Ovary (tissue), 9 donors: ENCODE measurements around the gene TMCO4. TPM values are rescaled to one million over a fixed set of nuclear protein-coding genes. Genes with fewer than 3 reads are reported as not detected.

Source experiments
- DNase-seq, 5 donors: peaks; one replicate each; pipeline ENCODE4 v3.0.0-alpha.2; 2019 to 2020
- H3K27ac ChIP-seq, 2 donors: fragments of 200-600 bp; one replicate each; pipeline versions ENCODE4 v1.5.1 to v1.8.0; 2019 to 2022
- H3K27me3 ChIP-seq: fragments of 200-600 bp; one replicate; pipeline ENCODE4 v1.8.0; 2022
- H3K36me3 ChIP-seq: fragments of 200-600 bp; sonication (generic); one replicate; pipeline ENCODE4 v1.5.1; 2019
- H3K4me1 ChIP-seq: one replicate; pipeline ENCODE4 v1.8.1; 2013; ENCODE audit warnings: mild to moderate bottlenecking, moderate library complexity; ENCODE audit not compliant: insufficient read depth
- H3K4me3 ChIP-seq: fragments of 200-600 bp; sonication (generic); one replicate; pipeline ENCODE4 v1.5.1; 2017
- H3K9me3 ChIP-seq, 2 donors: fragments of 200-600 bp in 1 of 2; sonication (generic) in 1 of 2; one replicate each; pipeline versions ENCODE4 v1.5.1 to v1.8.1; 2013 to 2019; ENCODE audit warnings: mild to moderate bottlenecking in 1 of 2, moderate library complexity in 1 of 2
- EP300 ChIP-seq: sonication (generic); formaldehyde crosslinking; IDR thresholded peaks from one replicate; pipeline ENCODE4 v1.6.1; 2017; ENCODE audit warnings: antibody characterized with exemption
- POLR2A ChIP-seq: fragments of 450-650 bp; IDR thresholded peaks from one replicate; pipeline ENCODE4 v1.6.1; 2017; ENCODE audit warnings: antibody characterized with exemption, mild to moderate bottlenecking, moderate library complexity
- WGBS, 3 donors: extraction: QIAGEN DNeasy Blood & Tissue Kit in 1 of 3; methylation state at CpG; one replicate each; pipeline versions ENCODE4 v1.1.5 to v1.1.7; 2013 to 2017; 5-methylcytosine and 5-hydroxymethylcytosine counted together
- intact Hi-C, 4 donors: fragments of 100-400 bp; cut with DNase I; formaldehyde crosslinking; loops; one replicate each; pipeline versions ENCODE4 v1.11.0 to v1.15.1; 2022 to 2023
- polyA plus RNA-seq, 2 donors: library from polyadenylated mRNA; stranded (reverse); fragments of 200-250 nt in 1 of 2; fragments of 350-450 nt in 1 of 2; fragmentation: Illumina TruSeq in 1 of 2; extraction: RNeasy Lipid Tissue Mini Kit (QIAGEN cat#74804) in 1 of 2; gene quantifications; one replicate each; pipeline ENCODE4 v1.2.3, GENCODE V29; 2013 to 2014
- total RNA-seq, 7 donors: library from RNA; depleted of rRNA in 2 of 7; stranded (reverse); fragments of >200 nt in 2 of 7; fragmentation: NEBNext Ultra II Directional in 3 of 7; extraction: Animal tissue kit (Norgen Biotek cat#: 25700) in 3 of 7; gene quantifications; one replicate each; pipeline versions ENCODE4 v1.1.0 to v1.2.4, GENCODE V29; 2016 to 2023
- TF ChIP-seq, protein P1 (sequence below), 3 donors: fragments of 450-650 bp in 2 of 3; fragments of 200-600 bp in 1 of 3; IDR thresholded peaks; one replicate each; pipeline versions ENCODE4 v1.5.1 to v1.8.0; 2016 to 2022; ENCODE audit warnings: antibody characterized with exemption in 3 of 3, mild to moderate bottlenecking in 1 of 3
- donor health status: DM: no; HTN: no; CAD: no; lungs with moderate emphysema.
- donor health status: DM: no; HTN: no; CAD: no.
- donor health status: Bipolar disorder and iron deficiency.
- donor health status: DM: yes; HTN: yes; CAD: no.
- donor health status: DM: no; HTN: no; CAD: no.
- donor health status: DM: yes; HTN: yes; CAD: no.

Gene TMCO4
- total and polyA plus RNA-seq, 9 donors, result 14.2 to 26.0 (median 21.4) TPM

GRCh38 chr1:19759740-19760089, 40.0 kb downstream of the TMCO4 start:
- Histone ChIP-seq H3K27ac (no peak overlapping the region), H3K4me1 (no peaks in the 10 kb centered on the region), H3K36me3 (no peaks in the 10 kb centered on the region), H3K4me3 (no peak overlapping the region), H3K27me3 (no peaks in the 10 kb centered on the region), H3K9me3 (no peaks in the 10 kb centered on the region)
- WGBS, 3 donors, result 90 to 100% (median 93%) methylated on average over 1 of the region's 1 CpG
- no peak for DNase-seq
- TF ChIP-seq POLR2A (no peak), EP300 (no peak)
- TF ChIP-seq, protein P1, sequence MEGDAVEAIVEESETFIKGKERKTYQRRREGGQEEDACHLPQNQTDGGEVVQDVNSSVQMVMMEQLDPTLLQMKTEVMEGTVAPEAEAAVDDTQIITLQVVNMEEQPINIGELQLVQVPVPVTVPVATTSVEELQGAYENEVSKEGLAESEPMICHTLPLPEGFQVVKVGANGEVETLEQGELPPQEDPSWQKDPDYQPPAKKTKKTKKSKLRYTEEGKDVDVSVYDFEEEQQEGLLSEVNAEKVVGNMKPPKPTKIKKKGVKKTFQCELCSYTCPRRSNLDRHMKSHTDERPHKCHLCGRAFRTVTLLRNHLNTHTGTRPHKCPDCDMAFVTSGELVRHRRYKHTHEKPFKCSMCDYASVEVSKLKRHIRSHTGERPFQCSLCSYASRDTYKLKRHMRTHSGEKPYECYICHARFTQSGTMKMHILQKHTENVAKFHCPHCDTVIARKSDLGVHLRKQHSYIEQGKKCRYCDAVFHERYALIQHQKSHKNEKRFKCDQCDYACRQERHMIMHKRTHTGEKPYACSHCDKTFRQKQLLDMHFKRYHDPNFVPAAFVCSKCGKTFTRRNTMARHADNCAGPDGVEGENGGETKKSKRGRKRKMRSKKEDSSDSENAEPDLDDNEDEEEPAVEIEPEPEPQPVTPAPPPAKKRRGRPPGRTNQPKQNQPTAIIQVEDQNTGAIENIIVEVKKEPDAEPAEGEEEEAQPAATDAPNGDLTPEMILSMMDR (IDR thresholded peaks at IDR 0.05), result no peak
- intact Hi-C loops, result no loop called here

- H3K27ac ChIP-seq, result no peak overlapping the region
These were observed 41.4 kb downstream of the TMCO4 start for GRCh38 chr1:19758227-19758830.

DNA sequence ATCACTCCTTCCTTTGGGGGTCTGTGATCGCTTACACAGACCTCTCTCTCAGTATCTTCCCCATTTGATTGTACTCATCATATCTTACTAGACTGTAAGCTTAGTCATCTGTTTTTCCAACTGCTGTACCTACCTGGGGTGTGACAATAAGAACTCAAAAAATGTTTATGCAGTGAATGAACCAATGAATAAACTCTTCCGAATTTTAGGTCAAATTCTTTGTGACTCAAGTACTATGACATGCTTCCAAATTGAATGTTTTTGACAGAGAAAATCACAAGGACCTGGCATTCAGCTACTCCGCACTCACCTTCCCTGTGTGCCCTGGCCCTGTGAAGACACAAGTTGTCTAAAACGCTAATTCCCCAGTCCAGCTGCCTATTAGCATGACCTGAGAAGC, 42.1 kb downstream of the TMCO4 start:
- no peaks in the 10 kb centered on the region for H3K36me3 ChIP-seq
- H3K4me3 ChIP-seq, result no peak overlapping the region
- no peaks in the 10 kb centered on the region for H3K9me3 ChIP-seq
- no peaks in the 10 kb centered on the region for H3K27me3 ChIP-seq
- 90 to 94% (median 93%) methylated on average over 4 of the region's 4 CpGs for WGBS, 3 donors
- H3K27ac ChIP-seq, result no peak overlapping the region
- H3K4me1 ChIP-seq, result no peaks in the 10 kb centered on the region
- intact Hi-C loops, result no loop called here
- no peak for DNase-seq
- TF ChIP-seq, protein P1 (IDR thresholded peaks at IDR 0.05), result no peak
- TF ChIP-seq POLR2A (no peak), EP300 (no peak)

More at GRCh38 chr1:19758227-19758830, 41.4 kb downstream of the TMCO4 start:
- 46 to 62% (median 53%) methylated on average over 7 of the region's 7 CpGs for WGBS, 3 donors
- TF ChIP-seq, protein P1 (IDR thresholded peaks at IDR 0.05), result no peak
- TF ChIP-seq EP300 (no peak), POLR2A (no peak)
- H3K4me1 ChIP-seq, result no peaks in the 10 kb centered on the region
- no peaks in the 10 kb centered on the region for H3K36me3 ChIP-seq
- H3K4me3 ChIP-seq, result no peak overlapping the region
- no peaks in the 10 kb centered on the region for H3K9me3 ChIP-seq
- H3K27me3 ChIP-seq, result no peaks in the 10 kb centered on the region
- intact Hi-C loops, result no loop called here
- no peak for DNase-seq

DNA sequence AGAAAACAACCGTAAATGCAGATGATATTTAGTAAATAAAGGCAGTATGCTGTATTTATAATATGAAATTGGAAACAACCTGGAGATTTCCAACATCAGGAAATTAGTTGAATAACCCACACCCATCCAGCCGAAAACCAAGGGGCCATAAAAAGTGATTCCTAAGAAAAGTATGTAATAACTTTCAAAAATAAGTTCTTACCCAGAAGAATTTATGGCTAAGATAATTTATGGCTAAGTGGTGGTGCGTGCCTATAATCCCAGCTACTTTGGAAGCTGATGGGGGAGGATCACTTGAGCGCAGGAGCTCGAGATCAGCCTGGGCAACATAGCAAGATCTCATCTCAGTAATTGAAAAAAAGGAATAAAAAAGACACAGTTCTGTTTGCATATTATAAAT, 43.2 kb downstream of the TMCO4 start:
- Histone ChIP-seq H3K27me3 (no peaks in the 10 kb centered on the region), H3K36me3 (no peaks in the 10 kb centered on the region), H3K9me3 (no peaks in the 10 kb centered on the region), H3K4me3 (no peak overlapping the region), H3K27ac (no peak overlapping the region), H3K4me1 (no peaks in the 10 kb centered on the region)
- WGBS, 3 donors, result 48 to 71% (median 65%) methylated on average over 5 of the region's 5 CpGs
- TF ChIP-seq POLR2A, result no peak
- TF ChIP-seq, protein P1 (IDR thresholded peaks at IDR 0.05), result no peak
- no peak for TF ChIP-seq EP300
- DNase-seq, result no peak
- intact Hi-C loops, result no loop called here
